Peyer's patch (tissue), 4 donors: ENCODE measurements around the gene DUOX1. TPM values are rescaled to one million over a fixed set of nuclear protein-coding genes. Genes with fewer than 3 reads are reported as not detected.

ENCODE experiments used
- DNase-seq, 3 donors: peaks; one replicate each; pipeline ENCODE4 v3.0.0-alpha.2; 2017 to 2019
- H3K27ac ChIP-seq, 4 donors: fragments of 200-600 bp; sonication (generic); one replicate each; pipeline ENCODE4 v1.5.1; 2016 to 2019
- H3K27me3 ChIP-seq, 2 donors: fragments of 200-600 bp; sonication (generic); one replicate each; pipeline ENCODE4 v1.5.1; 2019
- H3K36me3 ChIP-seq, 3 donors: fragments of 200-600 bp; sonication (generic); one replicate each; pipeline ENCODE4 v1.5.1; 2016 to 2019
- H3K4me1 ChIP-seq, 4 donors: fragments of 200-600 bp; sonication (generic); one replicate each; pipeline ENCODE4 v1.5.1; 2016 to 2019
- H3K4me3 ChIP-seq, 4 donors: fragments of 200-600 bp; sonication (generic); 1 replicate in 3 of 4; 2 replicates in 1 of 4; pipeline ENCODE4 v1.5.1; 2016 to 2019; ENCODE audit warnings: mild to moderate bottlenecking in 1 of 4
- H3K9me3 ChIP-seq, 4 donors: fragments of 200-600 bp; sonication (generic); one replicate each; pipeline ENCODE4 v1.5.1; 2016 to 2019; ENCODE audit warnings: mild to moderate bottlenecking in 1 of 4
- CTCF ChIP-seq, 6 experiments: fragments of 450-650 bp in 4 of 6; fragments of 200-600 bp in 2 of 6; sonication (generic) in 1 of 6; IDR thresholded peaks; one replicate each; pipeline ENCODE4 v1.5.1; 2017 to 2019; ENCODE audit warnings: antibody characterized with exemption in 6 of 6, mild to moderate bottlenecking in 3 of 6, moderate library complexity in 1 of 6
- POLR2A ChIP-seq, 2 donors: fragments of 450-650 bp; IDR thresholded peaks; one replicate each; pipeline ENCODE4 v1.5.1; 2017; ENCODE audit warnings: antibody characterized with exemption in 2 of 2, mild to moderate bottlenecking in 2 of 2, moderate library complexity in 2 of 2
- total RNA-seq, 4 donors: library from RNA; depleted of rRNA; stranded (reverse); fragments of >200 nt; gene quantifications; one replicate each; pipeline ENCODE4 v1.1.0, GENCODE V29; 2016

The DUOX1 gene
- total RNA-seq, 4 donors from 2014 or later = 0.35 to 0.54 TPM; not detected in 2

- DNase-seq = peak; percentile 67 to 88 (median 82)
- Histone ChIP-seq H3K4me3 (peak within 1 kb of the TSS; percentile 67 to 95 (median 76)), H3K36me3 (no peaks in the 10 kb centered on the region), H3K27ac (peak within 1 kb of the TSS; percentile 61 to 79 (median 72)), H3K27me3 (no peaks in the 10 kb centered on the region), H3K4me1 (peaks cover 0 to 27% (median 5%) of the 10 kb centered on the region in 4 donors), H3K9me3 (no peaks in the 10 kb centered on the region)
- no peak for TF ChIP-seq POLR2A (IDR thresholded peaks at IDR 0.05)
- no peak for TF ChIP-seq CTCF (IDR thresholded peaks at IDR 0.05)
Observed at GRCh38 chr15:45187894-45188830, 58.4 kb downstream of the DUOX1 start, which contains the start of gene SHF. TSS of gene SHF (minus strand) at chr15:45187966. CDS start at chr15:45187951, 15 bp downstream.

DNA sequence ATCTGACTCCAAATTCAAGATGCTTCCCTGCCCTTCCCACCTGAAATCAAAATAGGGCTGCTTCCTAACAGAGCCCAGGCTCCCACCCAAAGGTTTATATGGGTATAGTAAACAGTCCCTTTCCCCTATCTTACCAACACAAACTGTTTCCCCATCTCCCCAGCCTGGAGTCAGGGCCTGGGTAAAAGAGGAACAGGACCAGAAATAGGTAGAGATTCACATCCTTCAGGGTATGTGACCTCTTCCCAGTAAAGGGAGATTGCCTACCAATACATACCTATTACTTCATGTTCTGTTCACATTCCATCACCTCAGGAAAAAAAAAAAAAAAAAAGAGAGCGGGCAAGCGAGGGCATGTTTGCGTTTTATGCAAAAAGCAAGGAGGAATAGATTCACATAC, 67.7 kb downstream of the DUOX1 start:
- TF ChIP-seq POLR2A (IDR thresholded peaks at IDR 0.05) = no peak
- no peak for TF ChIP-seq CTCF (IDR thresholded peaks at IDR 0.05)
- DNase-seq = no peak
- H3K36me3 ChIP-seq = no peaks in the 10 kb centered on the region
- H3K27me3 ChIP-seq = no peaks in the 10 kb centered on the region
- H3K27ac ChIP-seq = no peak overlapping the region
- H3K9me3 ChIP-seq = no peaks in the 10 kb centered on the region
- no peak overlapping the region for H3K4me3 ChIP-seq
- H3K4me1 ChIP-seq = no peaks in the 10 kb centered on the region

- DNase-seq = peak; percentile 89 to 98 (median 94)
- Histone ChIP-seq H3K27me3 (no peaks in the 10 kb centered on the region), H3K4me1 (no peaks in the 10 kb centered on the region), H3K9me3 (no peaks in the 10 kb centered on the region), H3K4me3 (peak overlapping the region; percentile 57 to 76 (median 69)), H3K36me3 (no peaks in the 10 kb centered on the region), H3K27ac (peak overlapping the region; percentile 92 to 99 (median 97))
- peak; percentile 91 to 93 for TF ChIP-seq POLR2A (IDR thresholded peaks at IDR 0.05)
- peak; percentile 20 to 82 (median 67) for TF ChIP-seq CTCF (IDR thresholded peaks at IDR 0.05)
Observed at GRCh38 chr15:45198337-45199135, 68.7 kb downstream of the DUOX1 start.

- H3K4me1 ChIP-seq = no peaks in the 10 kb centered on the region
- H3K4me3 ChIP-seq = peak overlapping the region; percentile 57 to 76 (median 69)
- peak overlapping the region; percentile 92 to 99 (median 97) for H3K27ac ChIP-seq
- no peaks in the 10 kb centered on the region for H3K36me3 ChIP-seq
- peak; percentile 53 to 67 (median 65) for DNase-seq
- H3K27me3 ChIP-seq = no peaks in the 10 kb centered on the region
- H3K9me3 ChIP-seq = no peaks in the 10 kb centered on the region
- TF ChIP-seq CTCF (IDR thresholded peaks at IDR 0.05) = no peak
- no peak for TF ChIP-seq POLR2A (IDR thresholded peaks at IDR 0.05)
Observed at GRCh38 chr15:45199136-45199810, 69.5 kb downstream of the DUOX1 start.
